Activated T-helper 2 cell treated with anti-CD3 and anti-CD28 coated beads, Interferon-gamma antibody, Interleukin-2, Interleukin-4, amounts not matched to agents 10 μg/mL and 5 μg/mL and 100 μg/mL, durations not matched to agents 14 hours and 24 hours and 36 hours (primary cell): ENCODE data around the gene DARS2. TPM values are rescaled to one million over a fixed set of nuclear protein-coding genes. Genes with fewer than 3 reads are reported as not detected.
"Not testable (repeated sequence)": the region's sequence is repeated elsewhere in the genome, so short reads cannot be mapped to it uniquely, and the experiment has no call there.

Experiments
- DNase-seq: peaks from one replicate; pipeline ENCODE4 v3.0.0; 2021; ENCODE audit warnings: low spot score
- H3K27ac Mint-ChIP-seq: one replicate; pipeline ENCODE4 v1.8.0; 2021; ENCODE audit warnings: mixed read lengths
- H3K27me3 Mint-ChIP-seq: one replicate; pipeline ENCODE4 v1.8.0; 2021; ENCODE audit warnings: low read depth, mixed read lengths
- H3K36me3 Mint-ChIP-seq: one replicate; pipeline ENCODE4 v1.8.0; 2021; ENCODE audit warnings: low read depth, mixed read lengths
- H3K4me1 Mint-ChIP-seq: one replicate; pipeline ENCODE4 v1.8.0; 2021; ENCODE audit warnings: low read depth, mixed read lengths
- H3K4me3 Mint-ChIP-seq: one replicate; pipeline ENCODE4 v1.8.0; 2021; ENCODE audit warnings: low read depth, mild to moderate bottlenecking, moderate library complexity, mixed read lengths
- H3K9me3 Mint-ChIP-seq: one replicate; pipeline ENCODE4 v1.8.0; 2021; ENCODE audit warnings: mixed read lengths
- intact Hi-C: fragments of 100-400 bp; cut with micrococcal nuclease; formaldehyde crosslinking; loops from one replicate; pipeline ENCODE4 v1.15.1; 2023
- total RNA-seq: library from RNA; stranded (reverse); gene quantifications from 2 replicates; pipeline ENCODE4 v1.2.3, GENCODE V29; 2022

Gene DARS2
- total RNA-seq, 1 donor from 2014 or later = 49.7 TPM

DNA sequence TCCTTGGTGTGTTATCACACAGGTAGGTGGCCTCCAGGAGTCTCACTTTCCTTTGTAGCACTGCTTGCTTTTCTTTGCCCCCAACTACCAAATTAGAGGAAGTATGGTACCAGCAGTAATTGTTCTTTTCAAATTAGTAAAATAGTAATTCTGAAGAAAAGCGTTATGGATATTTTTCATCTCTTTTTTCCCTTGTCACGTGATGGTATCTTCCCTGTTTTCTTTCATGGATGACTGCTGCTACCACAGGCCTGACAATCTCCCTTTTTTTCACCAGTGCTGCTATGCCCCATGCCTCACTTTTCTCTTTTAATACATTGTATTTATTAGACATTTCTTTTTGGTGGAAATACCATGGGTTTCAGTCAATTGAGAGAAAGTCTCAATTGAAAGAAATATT is 47.0 kb downstream of the DARS2 start:
- Mint-ChIP-seq H3K4me3 (peak overlapping the region; percentile 18), H3K9me3 (no peaks in the 10 kb centered on the region), H3K27ac (peak overlapping the region; percentile 87), H3K4me1 (peaks cover 27% of the 10 kb centered on the region), H3K27me3 (no peaks in the 10 kb centered on the region), H3K36me3 (peaks cover 52% of the 10 kb centered on the region)
- intact Hi-C loops = no loop called here
- no peak for DNase-seq

DNA sequence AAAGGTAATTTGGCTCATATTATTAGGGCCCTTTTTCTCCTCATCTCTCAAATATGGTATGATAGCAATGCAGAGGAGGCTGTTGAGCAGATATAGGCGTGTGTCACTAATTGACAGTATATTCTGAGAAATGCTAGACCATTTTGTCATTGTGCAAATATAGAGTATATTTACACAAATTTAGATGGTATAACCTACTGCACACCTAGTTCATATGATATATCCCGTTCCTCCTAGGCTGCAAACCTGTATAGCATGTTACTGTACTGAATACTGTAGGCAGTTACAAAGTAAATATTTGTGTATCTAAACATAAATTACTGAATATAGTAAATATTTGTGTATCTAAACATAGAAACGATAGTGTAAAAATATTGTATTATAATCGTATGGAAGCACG is 52.3 kb downstream of the DARS2 start:
- no peak overlapping the region for H3K27ac Mint-ChIP-seq
- no peaks in the 10 kb centered on the region for H3K9me3 Mint-ChIP-seq
- H3K36me3 Mint-ChIP-seq = peaks cover 39% of the 10 kb centered on the region
- peaks cover 2% of the 10 kb centered on the region for H3K4me1 Mint-ChIP-seq
- no peaks in the 10 kb centered on the region for H3K27me3 Mint-ChIP-seq
- no peak for DNase-seq
- intact Hi-C loops = no loop called here
- no peak overlapping the region for H3K4me3 Mint-ChIP-seq

DNA sequence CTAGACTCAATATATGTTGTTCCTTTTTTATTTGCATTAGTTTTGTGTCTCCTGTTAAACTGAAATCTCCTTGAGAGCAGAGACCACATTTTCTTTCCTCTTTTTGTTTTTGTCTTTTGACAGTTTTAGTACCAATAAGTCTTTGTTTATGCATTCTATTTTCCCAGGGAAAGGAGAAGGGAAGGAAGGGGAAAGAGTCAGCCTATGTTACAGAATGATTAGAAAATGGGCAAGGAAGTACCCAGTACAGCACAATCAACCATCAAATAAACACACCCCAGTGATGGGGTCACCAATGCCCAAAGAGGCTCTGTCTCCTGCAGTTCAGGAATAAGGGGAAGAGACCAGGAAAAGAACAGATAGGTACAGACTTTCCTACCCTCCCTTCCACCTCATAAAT is 53.8 kb downstream of the DARS2 start:
- no peaks in the 10 kb centered on the region for H3K9me3 Mint-ChIP-seq
- no peaks in the 10 kb centered on the region for H3K4me1 Mint-ChIP-seq
- intact Hi-C loops = no loop called here
- H3K4me3 Mint-ChIP-seq = no peak overlapping the region
- H3K27ac Mint-ChIP-seq = no peak overlapping the region
- DNase-seq = no peak
- no peaks in the 10 kb centered on the region for H3K27me3 Mint-ChIP-seq
- peaks cover 35% of the 10 kb centered on the region for H3K36me3 Mint-ChIP-seq

DNA sequence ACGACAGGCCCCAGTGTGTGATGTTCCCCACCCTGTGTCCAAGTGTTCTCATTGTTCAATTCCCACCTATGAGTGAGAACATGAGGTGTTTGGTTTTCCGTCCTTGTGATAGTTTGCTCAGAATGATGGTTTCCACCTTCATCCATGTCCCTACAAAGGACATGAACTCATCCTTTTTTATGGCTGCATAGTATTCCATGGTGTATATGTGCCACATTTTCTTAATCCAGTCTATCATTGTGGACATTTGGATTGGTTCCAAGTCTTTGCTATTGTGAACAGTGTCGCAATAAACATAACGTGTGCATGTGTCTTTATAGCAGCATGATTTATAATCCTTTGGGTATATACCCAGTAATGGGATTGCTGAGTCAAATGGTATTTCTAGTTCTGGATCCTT is 56.6 kb downstream of the DARS2 start:
- intact Hi-C loops = not testable (repeated sequence)
- H3K36me3 Mint-ChIP-seq = peaks cover 25% of the 10 kb centered on the region

DNA sequence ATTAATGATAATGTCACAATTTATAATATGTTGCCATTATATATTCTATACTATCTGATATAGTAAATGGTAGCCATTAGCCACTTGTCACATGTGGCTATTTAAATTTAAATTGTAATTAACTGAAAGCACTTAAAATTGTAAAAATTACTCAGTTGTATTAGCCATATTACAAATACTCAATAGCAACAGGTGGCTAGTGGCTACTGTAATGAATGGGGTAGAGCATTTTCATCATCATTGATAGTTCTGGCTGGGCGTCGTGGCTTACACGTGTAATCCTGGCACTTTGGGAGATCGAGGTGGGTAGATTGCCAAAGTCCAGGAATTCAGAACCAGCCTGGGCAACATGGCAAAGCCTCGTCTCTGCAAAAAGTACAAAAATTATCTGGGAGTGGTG is 60.2 kb downstream of the DARS2 start:
- Mint-ChIP-seq H3K4me3 (no peak overlapping the region), H3K4me1 (peaks cover 11% of the 10 kb centered on the region), H3K9me3 (no peaks in the 10 kb centered on the region), H3K36me3 (peaks cover 28% of the 10 kb centered on the region), H3K27ac (no peak overlapping the region), H3K27me3 (no peaks in the 10 kb centered on the region)
- DNase-seq = no peak
- intact Hi-C loops = no loop called here

More for the DNA sequence above, 56.6 kb downstream of the DARS2 start:
- H3K4me1 Mint-ChIP-seq, H3K4me3 Mint-ChIP-seq, H3K27ac Mint-ChIP-seq, H3K9me3 Mint-ChIP-seq, H3K27me3 Mint-ChIP-seq, DNase-seq: not testable (repeated sequence)

DNA sequence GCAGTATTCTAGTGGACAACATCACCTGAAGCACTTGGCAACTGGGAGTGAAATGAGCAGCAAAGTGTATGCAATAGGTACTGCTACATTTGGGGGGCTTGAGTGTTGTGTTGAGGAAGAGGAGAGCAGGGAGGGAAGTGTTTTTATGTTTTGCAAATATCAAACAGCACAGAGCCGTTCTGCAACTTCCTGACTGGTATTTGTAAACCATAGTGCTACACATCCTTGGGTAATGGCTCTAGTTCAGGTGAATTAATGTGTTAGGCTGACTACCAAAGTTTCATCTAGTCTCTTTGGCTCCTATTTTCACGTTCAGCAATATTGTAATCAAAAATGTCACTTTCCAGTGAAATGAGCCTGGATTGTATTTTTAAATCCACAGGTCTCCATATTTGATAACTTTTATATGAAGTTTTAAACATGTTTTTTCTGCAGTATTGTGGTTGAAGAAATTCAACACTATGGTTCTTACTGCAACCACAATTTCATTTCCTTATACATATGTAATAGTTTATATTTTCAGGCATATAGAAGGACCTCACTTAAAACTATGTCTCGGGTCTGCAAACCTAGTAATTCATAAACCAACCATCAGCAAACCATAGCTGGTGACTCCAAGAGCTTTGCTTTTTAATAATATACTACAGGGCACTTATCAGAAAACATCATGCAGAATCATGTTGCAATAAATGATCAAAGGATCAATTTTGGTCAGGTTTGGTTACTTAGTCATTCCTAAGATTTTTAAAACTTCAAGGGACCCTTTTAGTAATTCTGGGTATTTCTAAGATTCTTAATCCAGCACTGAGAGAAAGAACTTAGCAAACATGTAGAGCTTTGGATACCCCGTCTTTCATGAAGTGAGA is 62.5 kb downstream of the DARS2 start:
- intact Hi-C loops = no loop called here
- Mint-ChIP-seq H3K4me3 (no peak overlapping the region), H3K9me3 (no peaks in the 10 kb centered on the region), H3K36me3 (peaks cover 27% of the 10 kb centered on the region), H3K27me3 (no peaks in the 10 kb centered on the region), H3K4me1 (peaks cover 11% of the 10 kb centered on the region), H3K27ac (no peak overlapping the region)
- no peak for DNase-seq

DNA sequence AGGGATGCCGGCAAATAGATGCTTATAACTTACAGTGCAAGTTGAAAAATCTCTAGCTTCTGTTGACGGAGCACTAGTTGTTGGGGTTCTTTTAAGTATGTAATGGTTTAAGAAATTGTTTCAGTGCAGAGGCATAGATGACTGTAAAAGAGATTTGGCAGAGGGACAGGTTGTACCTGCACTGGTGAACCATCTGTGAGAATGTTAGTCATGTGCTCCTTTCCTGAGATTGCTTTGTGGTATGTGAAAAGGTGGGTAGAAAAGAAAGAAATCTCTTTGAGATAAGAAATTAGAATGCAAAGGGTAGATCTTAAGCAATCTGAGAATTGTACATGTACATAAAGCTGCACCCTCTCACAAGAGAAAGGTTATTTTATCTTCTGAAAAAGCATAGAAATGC is 63.2 kb downstream of the DARS2 start:
- no peak for DNase-seq
- Mint-ChIP-seq H3K9me3 (no peaks in the 10 kb centered on the region), H3K27me3 (no peaks in the 10 kb centered on the region), H3K4me3 (no peak overlapping the region), H3K27ac (no peak overlapping the region), H3K36me3 (peaks cover 31% of the 10 kb centered on the region), H3K4me1 (peaks cover 11% of the 10 kb centered on the region)
- intact Hi-C loops = no loop called here

DNA sequence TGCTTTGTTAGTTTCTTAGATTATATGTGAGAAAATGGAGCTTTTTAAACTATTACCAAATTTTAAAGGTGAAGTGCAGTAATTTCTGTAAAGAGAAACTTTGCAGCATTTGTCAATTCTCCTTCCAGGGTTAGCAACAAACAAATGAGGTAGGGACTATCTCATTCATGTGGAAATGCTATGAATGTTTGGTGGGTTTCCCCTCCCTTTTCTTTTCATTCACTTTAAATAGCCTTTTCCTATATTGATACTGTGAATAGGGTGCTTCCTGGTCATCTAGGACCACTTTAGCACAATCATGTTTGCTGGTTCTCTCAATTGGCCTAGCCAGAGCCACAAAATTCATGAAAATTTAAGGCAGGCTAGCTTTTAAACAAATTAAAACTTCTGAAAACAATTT is 64.3 kb downstream of the DARS2 start:
- H3K36me3 Mint-ChIP-seq = peaks cover 31% of the 10 kb centered on the region
- H3K27ac Mint-ChIP-seq = no peak overlapping the region
- DNase-seq = no peak
- intact Hi-C loops = no loop called here
- no peaks in the 10 kb centered on the region for H3K27me3 Mint-ChIP-seq
- H3K4me3 Mint-ChIP-seq = no peak overlapping the region
- peaks cover 11% of the 10 kb centered on the region for H3K4me1 Mint-ChIP-seq
- H3K9me3 Mint-ChIP-seq = no peaks in the 10 kb centered on the region

DNA sequence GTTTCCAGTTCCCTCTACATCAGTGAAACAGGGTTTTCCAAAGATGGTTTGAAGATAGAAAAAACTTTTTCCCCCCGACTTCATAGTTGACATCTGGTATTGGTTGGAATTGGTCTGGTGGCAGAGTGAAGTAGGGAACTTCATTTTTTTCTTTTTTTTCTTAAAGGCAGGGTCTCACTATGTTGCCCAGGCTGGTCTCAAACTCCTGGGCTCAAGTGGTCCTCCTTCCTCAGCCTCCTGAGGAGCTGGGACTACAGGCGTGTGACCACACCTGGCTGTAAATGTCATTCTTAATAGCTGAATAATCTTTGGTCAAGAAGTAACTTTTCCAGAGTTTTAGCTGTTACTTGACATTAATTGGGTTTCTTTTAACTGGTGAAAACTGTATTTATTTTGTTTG is 65.4 kb downstream of the DARS2 start:
- DNase-seq = no peak
- Mint-ChIP-seq H3K27me3 (no peaks in the 10 kb centered on the region), H3K4me3 (no peak overlapping the region), H3K9me3 (no peaks in the 10 kb centered on the region), H3K27ac (no peak overlapping the region), H3K36me3 (peaks cover 31% of the 10 kb centered on the region), H3K4me1 (peaks cover 11% of the 10 kb centered on the region)
- intact Hi-C loops = no loop called here

DNA sequence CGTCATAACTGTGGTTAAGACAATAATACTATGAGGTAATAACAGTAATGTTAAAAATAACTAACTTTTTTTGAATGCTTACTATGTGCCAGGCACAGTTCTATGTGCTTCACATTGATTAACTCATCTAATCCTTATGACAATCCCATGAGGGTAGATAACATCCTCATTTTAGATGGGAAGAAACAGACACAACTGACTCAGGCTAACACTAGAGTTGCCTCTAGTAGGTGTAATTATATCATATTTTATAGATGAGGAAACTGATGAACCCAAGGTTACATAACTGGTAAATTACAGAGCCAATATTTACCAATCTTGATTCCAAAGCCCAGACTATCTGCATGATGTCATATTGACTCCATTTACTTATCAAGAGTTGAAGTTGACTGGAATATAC is 69.1 kb downstream of the DARS2 start:
- Mint-ChIP-seq H3K4me3 (no peak overlapping the region), H3K4me1 (no peaks in the 10 kb centered on the region), H3K27me3 (no peaks in the 10 kb centered on the region), H3K36me3 (peaks cover 13% of the 10 kb centered on the region), H3K9me3 (no peaks in the 10 kb centered on the region), H3K27ac (no peak overlapping the region)
- no peak for DNase-seq
- intact Hi-C loops = no loop called here

DNA sequence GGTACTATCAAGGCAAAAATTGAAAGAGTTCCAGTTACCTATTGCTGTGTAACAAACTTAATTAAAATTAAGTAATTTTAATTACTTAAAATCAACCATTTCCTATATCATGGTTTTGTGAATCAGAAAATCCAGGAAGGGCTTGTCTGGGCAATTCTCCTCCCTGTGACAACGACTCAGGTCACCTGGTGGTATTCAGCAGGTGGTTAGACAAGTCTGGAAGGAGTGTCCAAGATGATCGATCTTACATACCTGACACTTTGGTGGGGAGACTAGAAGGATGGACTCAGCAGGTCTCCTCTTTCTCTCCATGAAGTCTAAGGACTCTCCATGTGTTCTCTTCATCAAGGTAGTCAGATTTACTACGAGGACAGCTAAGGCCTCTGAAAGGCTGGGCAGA is 69.7 kb downstream of the DARS2 start:
- no peak overlapping the region for H3K4me3 Mint-ChIP-seq
- intact Hi-C loops = no loop called here
- no peaks in the 10 kb centered on the region for H3K4me1 Mint-ChIP-seq
- no peaks in the 10 kb centered on the region for H3K27me3 Mint-ChIP-seq
- peaks cover 10% of the 10 kb centered on the region for H3K36me3 Mint-ChIP-seq
- no peak for DNase-seq
- no peak overlapping the region for H3K27ac Mint-ChIP-seq
- no peaks in the 10 kb centered on the region for H3K9me3 Mint-ChIP-seq

DNA sequence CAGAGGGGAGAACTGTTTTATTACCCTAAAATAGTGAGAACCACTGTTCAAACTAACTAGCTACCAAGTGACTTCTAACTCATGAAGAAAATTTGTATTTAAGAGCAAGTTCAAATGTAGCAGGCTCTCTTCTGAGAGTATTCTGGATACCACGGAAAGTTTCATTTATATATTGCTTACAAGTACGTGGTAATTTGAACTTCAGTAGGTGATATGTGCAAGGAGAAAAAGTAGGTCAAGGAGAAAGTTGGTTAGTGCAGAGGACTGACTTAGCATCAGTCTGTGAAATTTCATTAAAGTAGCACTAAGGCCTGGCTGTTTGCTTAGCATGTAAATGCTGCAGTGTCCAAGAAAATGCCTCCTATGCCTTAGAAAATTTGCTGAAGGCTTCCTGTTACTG is 76.0 kb downstream of the DARS2 start:
- DNase-seq = no peak
- peaks cover 7% of the 10 kb centered on the region for H3K4me1 Mint-ChIP-seq
- H3K4me3 Mint-ChIP-seq = no peak overlapping the region
- no peak overlapping the region for H3K27ac Mint-ChIP-seq
- H3K36me3 Mint-ChIP-seq = peaks cover 4% of the 10 kb centered on the region
- intact Hi-C loops = no loop called here
- H3K9me3 Mint-ChIP-seq = no peaks in the 10 kb centered on the region
- H3K27me3 Mint-ChIP-seq = no peaks in the 10 kb centered on the region

DNA sequence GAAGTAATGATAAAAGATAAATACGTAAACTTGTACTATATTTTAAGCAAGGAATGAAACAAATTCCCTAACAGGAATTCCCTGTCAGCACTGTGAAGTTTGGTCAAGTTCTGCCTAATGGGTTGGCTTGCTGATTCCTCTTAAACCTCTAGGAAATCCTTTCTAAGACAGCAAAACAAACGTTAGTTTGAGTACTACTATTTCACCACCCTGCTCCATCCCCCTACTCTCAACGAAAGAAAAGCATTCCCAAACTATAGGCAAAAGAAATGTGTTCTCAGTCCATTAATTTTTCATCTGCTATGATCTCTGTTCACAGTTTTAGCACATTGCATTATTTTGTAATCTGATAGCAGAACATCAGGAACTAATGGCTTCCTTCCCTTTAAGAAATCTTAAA is 76.5 kb downstream of the DARS2 start:
- Mint-ChIP-seq H3K27me3 (no peaks in the 10 kb centered on the region), H3K9me3 (no peaks in the 10 kb centered on the region), H3K27ac (no peak overlapping the region), H3K4me1 (peaks cover 7% of the 10 kb centered on the region), H3K36me3 (peaks cover 4% of the 10 kb centered on the region), H3K4me3 (no peak overlapping the region)
- intact Hi-C loops = no loop called here
- DNase-seq = no peak
